GM19455 (cell line): ENCODE data around the gene TMEM151B.
A peak's percentile ranks its signal among the peaks of the same experiment; 100 is the strongest.
"Not testable (repeated sequence)": the region's sequence is repeated elsewhere in the genome, so short reads cannot be mapped to it uniquely, and the experiment has no call there.

Experiments used
- ATAC-seq: cut with Tn5 transposase; IDR thresholded peaks from one replicate; pipeline ENCODE4 v1.9.1; 2021; ENCODE audit not compliant: unreplicated experiment

TMEM151B gene

GRCh38 chr6:44269921-44270525 is at the start of gene TMEM151B:
TMEM151B (plus strand) TSS chr6:44270450; CDS start chr6:44270743, 293 bp downstream.
- no peak for ATAC-seq

- no peak for ATAC-seq
These were observed 49.3 kb upstream of the TMEM151B start for GRCh38 chr6:44220913-44221290.

GRCh38 chr6:44221291-44221960 is 48.8 kb upstream of the TMEM151B start:
- peak; percentile 37 for ATAC-seq

- no peak for ATAC-seq
These were observed 48.3 kb upstream of the TMEM151B start for GRCh38 chr6:44221961-44222335.

- no peak for ATAC-seq
These were observed 47.5 kb upstream of the TMEM151B start for GRCh38 chr6:44222486-44223318.

GRCh38 chr6:44223319-44224028 is 46.8 kb upstream of the TMEM151B start, which contains the start of gene SLC29A1:
SLC29A1 (plus strand) TSS chr6:44223595; CDS start chr6:44227314, 3,719 bp downstream.
- peak; percentile 49 for ATAC-seq

- peak; percentile 1 for ATAC-seq
These were observed 46.0 kb upstream of the TMEM151B start for GRCh38 chr6:44224029-44224964.

GRCh38 chr6:44224965-44225305 is 45.3 kb upstream of the TMEM151B start:
- no peak for ATAC-seq

GRCh38 chr6:44225579-44226325 is 44.5 kb upstream of the TMEM151B start:
- no peak for ATAC-seq

GRCh38 chr6:44226368-44227147 is 43.7 kb upstream of the TMEM151B start:
- no peak for ATAC-seq

- ATAC-seq: no peak
These were observed 43.0 kb upstream of the TMEM151B start for GRCh38 chr6:44227148-44227793.

- ATAC-seq: no peak
These were observed 42.2 kb upstream of the TMEM151B start for GRCh38 chr6:44228031-44228430.

- no peak for ATAC-seq
These were observed 41.8 kb upstream of the TMEM151B start for GRCh38 chr6:44228433-44228832.

- ATAC-seq: no peak
These were observed 41.4 kb upstream of the TMEM151B start for GRCh38 chr6:44228836-44229235.

GRCh38 chr6:44229376-44230033 is 40.7 kb upstream of the TMEM151B start:
- ATAC-seq: no peak

- no peak for ATAC-seq
These were observed 40.1 kb upstream of the TMEM151B start for GRCh38 chr6:44230034-44230675.

- not testable (repeated sequence) for ATAC-seq
These were observed 38.8 kb upstream of the TMEM151B start for GRCh38 chr6:44231426-44231825.
